B cell (primary cell): ENCODE results near the gene KLF7. TPM values are rescaled to one million over a fixed set of nuclear protein-coding genes. Genes with fewer than 3 reads are reported as not detected.

Experiments
- ATAC-seq: fragments of 200-7000 bp; cut with Tn5 transposase; one replicate; pipeline ENCODE4 v1.10.0; 2021; ENCODE audit warnings: low read depth, mild to moderate bottlenecking, moderate number of reproducible peaks, moderate library complexity
- CTCF ChIA-PET: fragments of 350-600 bp; sonication (Branson Sonifier 250); formaldehyde crosslinking; loops from one replicate; lab custom pipeline; 2021; ENCODE audit warnings: antibody characterized with exemption, inconsistent platforms; lab: Charles Lee
- POLR2A ChIA-PET: fragments of 350-600 bp; sonication (Branson Sonifier 250); formaldehyde crosslinking; loops from one replicate; lab custom pipeline; 2021; ENCODE audit warnings: antibody characterized with exemption; lab: Charles Lee
- DNase-seq: peaks from one replicate; pipeline ENCODE4 v3.0.0; 2013
- H2AFZ ChIP-seq: 2 replicates; pipeline ENCODE4 v1.6.1; 2012; ENCODE audit warnings: mild to moderate bottlenecking, low read depth, low read length; ENCODE audit not compliant: insufficient read depth, poor library complexity, severe bottlenecking
- H3K27ac ChIP-seq, 2 donors: 1 replicate in 1 of 2; 2 replicates in 1 of 2; pipeline ENCODE4 v1.5.1; 2012 to 2013; ENCODE audit warnings: low read length in 2 of 2, mild to moderate bottlenecking in 2 of 2, moderate library complexity in 1 of 2
- H3K27me3 ChIP-seq, 4 experiments: fragments of 200-600 bp in 1 of 4; sonication (generic) in 1 of 4; replicated peaks in 1 of 4; 1 replicate in 2 of 4; 2 replicates in 2 of 4; pipeline versions ENCODE4 v1.6.1 to v1.7.0; 2013 to 2016; ENCODE audit warnings: low read length in 3 of 4, mild to moderate bottlenecking in 2 of 4, mixed read lengths in 1 of 4, moderate library complexity in 1 of 4; ENCODE audit not compliant: insufficient read depth in 4 of 4, control insufficient read depth in 3 of 4; ENCODE audit errors: control extremely low read depth in 1 of 4
- H3K36me3 ChIP-seq, 2 experiments: replicated peaks in 1 of 2; 1 replicate in 1 of 2; 2 replicates in 1 of 2; pipeline versions ENCODE4 v1.6.1 to v1.7.1; 2013; ENCODE audit warnings: low read length in 1 of 2; ENCODE audit not compliant: insufficient read depth in 2 of 2, control insufficient read depth in 1 of 2; ENCODE audit errors: control extremely low read depth in 1 of 2, extremely low read depth in 1 of 2
- H3K4me1 ChIP-seq, 2 donors: fragments of 200-600 bp in 1 of 2; sonication (generic) in 1 of 2; 1 replicate in 1 of 2; 2 replicates in 1 of 2; pipeline versions ENCODE4 v1.5.1 to v1.6.1; 2013 to 2017; ENCODE audit warnings: low read length in 2 of 2; ENCODE audit not compliant: control insufficient read depth in 2 of 2, insufficient read depth in 2 of 2
- H3K4me2 ChIP-seq: replicated peaks from 2 replicates; pipeline ENCODE3; 2012; ENCODE audit warnings: mild to moderate bottlenecking, low read depth, low read length; ENCODE audit not compliant: poor library complexity, severe bottlenecking
- H3K4me3 ChIP-seq, 5 experiments: fragments of 200-600 bp in 1 of 5; sonication (generic) in 1 of 5; 1 replicate in 3 of 5; 2 replicates in 2 of 5; pipeline versions ENCODE4 v1.5.1 to v1.7.0; 2011 to 2016; ENCODE audit warnings: low read length in 4 of 5, mild to moderate bottlenecking in 4 of 5, low read depth in 2 of 5, control low read depth in 1 of 5, moderate library complexity in 1 of 5; ENCODE audit not compliant: insufficient read depth in 1 of 5; ENCODE audit errors: control extremely low read depth in 1 of 5, extremely low read depth in 1 of 5
- H3K79me2 ChIP-seq: fragments of 200-600 bp; sonication (generic); one replicate; pipeline ENCODE4 v1.6.0; 2016; ENCODE audit warnings: low read length; ENCODE audit not compliant: control insufficient read depth, insufficient read depth
- H3K9ac ChIP-seq: fragments of 200-600 bp; sonication (generic); 2 replicates; pipeline ENCODE4 v1.6.1; 2017; ENCODE audit warnings: mild to moderate bottlenecking, low read length, moderate library complexity
- H3K9me3 ChIP-seq, 3 donors: one replicate each; pipeline versions ENCODE4 v1.6.1 to v1.7.1; 2013; ENCODE audit warnings: low read length in 2 of 3; ENCODE audit not compliant: control insufficient read depth in 2 of 3, insufficient read depth in 1 of 3; ENCODE audit errors: control extremely low read depth in 1 of 3
- H4K20me1 ChIP-seq: 2 replicates; pipeline ENCODE4 v1.6.0; 2012; ENCODE audit warnings: mild to moderate bottlenecking, low read length; ENCODE audit not compliant: insufficient read depth, control insufficient read depth, poor library complexity, severe bottlenecking
- H3K27ac Mint-ChIP-seq: one replicate; pipeline ENCODE4 v1.8.0; 2021; ENCODE audit warnings: mixed read lengths
- H3K27me3 Mint-ChIP-seq: one replicate; pipeline ENCODE4 v1.8.0; 2021; ENCODE audit warnings: mixed read lengths
- H3K4me1 Mint-ChIP-seq: one replicate; pipeline ENCODE4 v1.8.0; 2021; ENCODE audit warnings: mixed read lengths
- H3K4me3 Mint-ChIP-seq: one replicate; pipeline ENCODE4 v1.8.0; 2021; ENCODE audit warnings: mixed read lengths
- H3K9me3 Mint-ChIP-seq: one replicate; pipeline ENCODE4 v1.8.0; 2022; ENCODE audit warnings: mixed read lengths; ENCODE audit not compliant: insufficient read depth
- CTCF ChIP-seq: fragments of 200-600 bp; IDR thresholded peaks from one replicate; pipeline ENCODE4 v1.8.0; 2022; ENCODE audit warnings: antibody characterized with exemption, mild to moderate bottlenecking
- EZH2 ChIP-seq: IDR thresholded peaks from 2 replicates; pipeline ENCODE4 v1.6.1; 2012; ENCODE audit warnings: borderline replicate concordance, low read depth, mild to moderate bottlenecking, moderate library complexity, low read length; ENCODE audit not compliant: insufficient read depth, poor library complexity, severe bottlenecking
- WGBS: methylation state at CpG from one replicate; pipeline ENCODE4 v1.1.5; 2013; ENCODE audit warnings: missing lambda C conversion rate; ENCODE audit not compliant: insufficient coverage; 5-methylcytosine and 5-hydroxymethylcytosine counted together
- intact Hi-C: fragments of 100-400 bp; cut with micrococcal nuclease; formaldehyde crosslinking; loops from one replicate; pipeline ENCODE4 v1.10.0; 2022
- polyA plus RNA-seq: library from polyadenylated mRNA; depleted of rRNA; stranded (reverse); fragments of >200 nt; gene quantifications from 2 replicates; pipeline ENCODE4 v1.2.3, GENCODE V29; 2012
- total RNA-seq, 2 donors: library from RNA; stranded (reverse); fragments of 120-200 nt in 1 of 2; gene quantifications; 1 replicate in 1 of 2; 2 replicates in 1 of 2; pipeline versions ENCODE4 v1.2.3 to v1.2.4, GENCODE V29; 2013 to 2022

Gene KLF7
- total and polyA plus RNA-seq, 2 donors (not counting 1 experiment from before 2014, with no cell fraction given) = 46.2 to 93.2 TPM

GRCh38 chr2:207045531-207045930, 120.2 kb downstream of the KLF7 start:
- intact Hi-C loops = no loop called here
- ATAC-seq (no peak), DNase-seq (no peak)
- no CpG with 5 or more reads among the region's 3 CpGs for WGBS
- H3K4me3 ChIP-seq = no peak overlapping the region
- no peaks in the 10 kb centered on the region for H4K20me1 ChIP-seq
- peaks cover 6% of the 10 kb centered on the region for H3K4me1 Mint-ChIP-seq
- H3K4me3 Mint-ChIP-seq = no peak overlapping the region
- ChIA-PET POLR2A (no interaction called here), CTCF (interaction anchor here (2.2 kb wide), 1 partner anchor 431 kb away, joined by 9 read pairs; no protein-coding TSS in a partner anchor)
- H3K27ac Mint-ChIP-seq = no peak overlapping the region
- H3K79me2 ChIP-seq = no peaks in the 10 kb centered on the region
- peaks cover 0 to 7% (median 2%) of the 10 kb centered on the region in 4 experiments for H3K27me3 ChIP-seq
- no peaks in the 10 kb centered on the region for H3K36me3 ChIP-seq
- H3K27ac ChIP-seq = no peak overlapping the region
- no peaks in the 10 kb centered on the region for H3K9me3 ChIP-seq
- no peak overlapping the region for H2AFZ ChIP-seq
- no peak overlapping the region for H3K9ac ChIP-seq
- H3K9me3 Mint-ChIP-seq = no peaks in the 10 kb centered on the region
- peaks cover 6% of the 10 kb centered on the region in 2 donors for H3K4me1 ChIP-seq
- H3K4me2 ChIP-seq = no peak overlapping the region
- peaks cover 10% of the 10 kb centered on the region for H3K27me3 Mint-ChIP-seq
- TF ChIP-seq CTCF (no peak), EZH2 (no peak)

DNA sequence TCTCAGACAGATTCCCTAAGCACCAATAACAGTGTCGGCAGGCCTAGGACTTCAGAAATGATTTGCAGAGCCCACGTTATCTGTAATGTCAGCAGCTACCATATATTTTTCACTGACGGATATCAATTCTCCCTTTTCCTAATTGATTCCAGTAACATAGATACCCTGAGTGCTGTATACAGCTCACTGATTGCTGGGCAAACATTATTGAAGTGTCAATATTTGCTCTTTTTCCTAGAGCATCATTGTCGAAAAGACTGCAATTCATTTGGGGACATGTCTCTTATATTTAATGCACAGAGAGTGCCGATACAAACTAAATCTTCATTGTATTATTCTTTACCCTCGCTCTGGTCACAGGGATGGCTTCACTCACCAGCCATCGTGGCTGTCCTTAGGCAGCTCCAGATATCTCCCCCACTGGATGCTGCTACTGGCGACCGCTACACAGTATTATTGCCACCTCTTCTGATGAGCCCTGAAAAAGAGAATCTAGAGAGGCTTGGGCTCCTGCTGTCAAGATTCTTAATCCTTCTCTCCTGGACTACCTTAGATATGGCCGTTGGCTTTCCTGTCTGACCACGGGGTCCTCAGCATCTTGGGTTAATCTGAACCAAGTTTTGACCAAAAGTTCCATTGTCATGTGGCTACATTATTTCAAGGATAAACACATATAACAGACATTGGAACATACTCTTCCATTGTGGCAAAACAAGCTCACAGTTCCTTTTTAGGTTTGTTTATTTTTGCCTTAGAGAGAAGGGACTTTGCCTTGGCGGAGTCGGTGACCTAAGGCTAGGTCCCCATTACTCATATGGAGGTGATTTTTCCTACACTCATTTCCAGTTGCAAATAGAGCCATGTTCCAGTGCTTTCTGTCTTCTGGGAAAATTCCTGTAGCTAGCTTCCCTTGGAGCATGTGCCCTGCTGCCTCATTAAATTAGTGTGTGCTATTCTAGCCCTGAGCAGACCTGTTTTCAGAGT, 121.1 kb downstream of the KLF7 start:
- peaks cover 6% of the 10 kb centered on the region in 2 donors for H3K4me1 ChIP-seq
- H3K27ac ChIP-seq = no peak overlapping the region
- TF ChIP-seq CTCF = no peak
- no peak for TF ChIP-seq EZH2
- Mint-ChIP-seq H3K27me3 (peaks cover 15% of the 10 kb centered on the region), H3K9me3 (no peaks in the 10 kb centered on the region), H3K27ac (no peak overlapping the region), H3K4me3 (no peak overlapping the region), H3K4me1 (peaks cover 6% of the 10 kb centered on the region)
- intact Hi-C loops = no loop called here
- no peaks in the 10 kb centered on the region for H4K20me1 ChIP-seq
- ATAC-seq (no peak), DNase-seq (no peak)
- no peak overlapping the region for H3K4me2 ChIP-seq
- no peaks in the 10 kb centered on the region for H3K79me2 ChIP-seq
- ChIA-PET CTCF (interaction anchor here (2.2 kb wide), 1 partner anchor 432 kb away, joined by 9 read pairs; no protein-coding TSS in a partner anchor), POLR2A (no interaction called here)
- no peaks in the 10 kb centered on the region for H3K36me3 ChIP-seq
- no peak overlapping the region for H3K9ac ChIP-seq
- no peaks in the 10 kb centered on the region for H3K9me3 ChIP-seq
- H3K27me3 ChIP-seq = peaks cover 0 to 7% (median 2%) of the 10 kb centered on the region in 4 experiments
- H2AFZ ChIP-seq = no peak overlapping the region
- WGBS = 85% methylated on average over 9 of the region's 13 CpGs
- H3K4me3 ChIP-seq = no peak overlapping the region
